HepG2 (cell line): ENCODE data around the gene ZFR2. TPM values are rescaled to one million over a fixed set of nuclear protein-coding genes. Genes with fewer than 3 reads are reported as not detected.
A peak's percentile ranks its signal among the peaks of the same experiment; 100 is the strongest.

Experiments
- AKNA ChIP-seq: sonication (generic); formaldehyde crosslinking; IDR thresholded peaks from 2 replicates; pipeline ENCODE4 v1.4.0; 2020; ENCODE audit warnings: missing genetic modification reagents, borderline replicate concordance
- BORCS8-MEF2B ChIP-seq: sonication (generic); formaldehyde crosslinking; IDR thresholded peaks from 2 replicates; pipeline ENCODE4 v1.8.0; 2022; ENCODE audit warnings: mild to moderate bottlenecking, missing genetic modification reagents
- CENPX ChIP-seq: sonication (generic); formaldehyde crosslinking; IDR thresholded peaks from 2 replicates; pipeline ENCODE4 v1.9.0; 2021; ENCODE audit warnings: mild to moderate bottlenecking, missing genetic modification reagents, moderate library complexity
- ELK4 ChIP-seq: sonication (generic); formaldehyde crosslinking; IDR thresholded peaks from 2 replicates; pipeline ENCODE4 v1.9.0; 2021; ENCODE audit warnings: missing genetic modification reagents, borderline replicate concordance
- GABPB1 ChIP-seq: IDR thresholded peaks from 2 replicates; pipeline ENCODE4 v1.6.1; 2016; ENCODE audit warnings: mild to moderate bottlenecking, missing genetic modification reagents, moderate library complexity, missing compliant biosample characterization
- GZF1 ChIP-seq: sonication (generic); formaldehyde crosslinking; IDR thresholded peaks from 2 replicates; pipeline ENCODE4 v1.5.1; 2020; ENCODE audit warnings: mild to moderate bottlenecking, missing genetic modification reagents
- KDM1A ChIP-seq: IDR thresholded peaks from 2 replicates; pipeline ENCODE4 v1.6.1; 2016; ENCODE audit warnings: missing compliant biosample characterization
- KDM2A ChIP-seq: sonication (generic); formaldehyde crosslinking; IDR thresholded peaks from 2 replicates; pipeline ENCODE4 v1.4.0; 2020; ENCODE audit warnings: low read depth, missing genetic modification reagents, borderline replicate concordance
- MAX ChIP-seq: IDR thresholded peaks from 2 replicates; pipeline ENCODE4 v1.6.1; 2012; ENCODE audit warnings: inconsistent platforms
- NFATC3 ChIP-seq: sonication (generic); formaldehyde crosslinking; IDR thresholded peaks from 2 replicates; pipeline ENCODE4 v1.5.1; 2020; ENCODE audit warnings: mild to moderate bottlenecking, missing genetic modification reagents
- POGK ChIP-seq: sonication (generic); formaldehyde crosslinking; conservative IDR thresholded peaks from 2 replicates; pipeline ENCODE4 v1.8.0; 2022; ENCODE audit warnings: mild to moderate bottlenecking, moderate library complexity, missing genetic modification reagents
- RAD21 ChIP-seq: fragments of 450-650 bp; formaldehyde crosslinking; IDR thresholded peaks from 2 replicates; pipeline ENCODE4 v1.5.0; 2020; ENCODE audit warnings: mild to moderate bottlenecking
- RXRA ChIP-seq: sonication (generic); formaldehyde crosslinking; IDR thresholded peaks from 2 replicates; pipeline ENCODE4 v1.5.1; 2020; ENCODE audit warnings: missing genetic modification reagents
- ZBTB14 ChIP-seq: sonication (generic); formaldehyde crosslinking; IDR thresholded peaks from 2 replicates; pipeline ENCODE4 v1.4.0; 2020; ENCODE audit warnings: missing genetic modification reagents
- ZKSCAN8 ChIP-seq: IDR thresholded peaks from 2 replicates; pipeline ENCODE4 v1.6.1; 2016; ENCODE audit warnings: borderline replicate concordance, missing genetic modification reagents, missing compliant biosample characterization
- ZMYM3 ChIP-seq: sonication (generic); formaldehyde crosslinking; IDR thresholded peaks from 2 replicates; pipeline ENCODE4 v1.5.1; 2020; ENCODE audit warnings: mild to moderate bottlenecking, missing genetic modification reagents
- ZNF367 ChIP-seq: sonication (generic); formaldehyde crosslinking; IDR thresholded peaks from 2 replicates; pipeline ENCODE4 v1.4.0; 2020; ENCODE audit warnings: missing genetic modification reagents, borderline replicate concordance
- ZNF570 ChIP-seq: sonication (generic); formaldehyde crosslinking; IDR thresholded peaks from 2 replicates; pipeline ENCODE4 v1.4.0; 2020; ENCODE audit warnings: mild to moderate bottlenecking, missing genetic modification reagents, borderline replicate concordance
- ZNF780A ChIP-seq: sonication (generic); formaldehyde crosslinking; IDR thresholded peaks from 2 replicates; pipeline ENCODE4 v1.8.0; 2022; ENCODE audit warnings: mild to moderate bottlenecking, missing genetic modification reagents, moderate library complexity
- polyA plus RNA-seq, 8 experiments: library from polyadenylated mRNA; depleted of rRNA in 3 of 8; stranded (reverse) in 7 of 8; unstranded in 1 of 8; fragments of >200 nt; fragmentation: Illumina TruSeq in 4 of 8; extraction: Trizol in 4 of 8; gene quantifications; 2 replicates each; pipeline versions ENCODE4 v1.2.1 to v1.2.3, GENCODE V29; 2011 to 2016; ENCODE audit warnings: low read depth in 4 of 8, missing spikeins in 1 of 8, mixed read lengths in 1 of 8; ENCODE audit not compliant: insufficient read depth in 1 of 8
- total RNA-seq, 5 experiments: library from RNA; depleted of rRNA; stranded (reverse); fragments of >200 nt; fragmentation: Illumina TruSeq; extraction: Trizol; gene quantifications; 2 replicates each; pipeline ENCODE4 v1.2.3, GENCODE V29; 2016; ENCODE audit warnings: low read depth in 1 of 5

ZFR2 gene
- total and polyA plus RNA-seq, 2 of the 13 experiments (the other 11 are each of a cell fraction or from before 2014, with no cell fraction given): 0.37 to 0.69 TPM

- TF ChIP-seq AKNA: no peak
- TF ChIP-seq GABPB1 (CRISPR knock-in tag): peak; percentile 38; the same call in 1 of the 2 replicates
- no peak for TF ChIP-seq GZF1 (CRISPR knock-in tag)
- no peak for TF ChIP-seq CENPX
- TF ChIP-seq POGK (CRISPR knock-in tag): 0 out of 2 replicates have a peak, but pooled peaks have one; percentile 33
- no peak for TF ChIP-seq ZBTB14 (CRISPR knock-in tag)
- peak; percentile 60; the same call in 1 of the 2 replicates for TF ChIP-seq KDM2A (CRISPR knock-in tag)
- TF ChIP-seq RXRA (CRISPR knock-in tag): peak; percentile 58
- peak; percentile 78 for TF ChIP-seq RAD21 (CRISPR knock-in tag)
- peak; percentile 73 for TF ChIP-seq MAX
- TF ChIP-seq ELK4 (CRISPR knock-in tag): no peak
- no peak for TF ChIP-seq ZNF570 (CRISPR knock-in tag)
- peak; percentile 71; the same call in 1 of the 2 replicates for TF ChIP-seq ZMYM3
- no peak for TF ChIP-seq ZNF780A (CRISPR knock-in tag)
- 0 out of 2 replicates have a peak, but pooled peaks have one; percentile 56 for TF ChIP-seq BORCS8-MEF2B (CRISPR knock-in tag)
- no peak for TF ChIP-seq ZNF367 (CRISPR knock-in tag)
- no peak for TF ChIP-seq NFATC3
- no peak for TF ChIP-seq KDM1A
- TF ChIP-seq ZKSCAN8 (CRISPR knock-in tag): no peak
Observed at GRCh38 chr19:3821857-3822364, 46.9 kb downstream of the ZFR2 start (continued).
